Brain microvascular endothelial cell (primary cell): ENCODE measurements around the gene TMEM236.

ENCODE experiments used
- DNase-seq: peaks from one replicate; pipeline ENCODE4 v3.0.0-alpha.2; 2020
- H3K27ac ChIP-seq: fragments of 250-450 bp; sonication (Bioruptor Pico); 2 replicates; pipeline ENCODE4 v1.5.1; 2020; ENCODE audit warnings: mild to moderate bottlenecking, moderate library complexity
- H3K27me3 ChIP-seq: fragments of 250-450 bp; sonication (Bioruptor Pico); replicated peaks from 2 replicates; pipeline ENCODE4 v1.5.1; 2020; ENCODE audit warnings: mild to moderate bottlenecking
- H3K36me3 ChIP-seq: fragments of 250-450 bp; sonication (Bioruptor Pico); replicated peaks from 2 replicates; pipeline ENCODE4 v1.5.1; 2020; ENCODE audit warnings: mild to moderate bottlenecking
- H3K4me3 ChIP-seq: 2 replicates; pipeline ENCODE4 v1.5.1; 2011; ENCODE audit warnings: low read depth, mild to moderate bottlenecking, control low read depth, low read length, moderate library complexity
- in situ Hi-C: cut with HindIII; loops from 2 replicates; pipeline ENCODE4 v1.10.0; 2017; ENCODE audit warnings: low sequenced_read_pairs, low pct_ligation_motif_present
- TF ChIP-seq, protein P1 (sequence below): IDR thresholded peaks from 2 replicates; pipeline ENCODE4 v1.5.1; 2011; ENCODE audit warnings: low read depth, mild to moderate bottlenecking, moderate library complexity, low read length, control low read depth, inconsistent platforms; ENCODE audit errors: missing control alignments

Gene TMEM236

DNA sequence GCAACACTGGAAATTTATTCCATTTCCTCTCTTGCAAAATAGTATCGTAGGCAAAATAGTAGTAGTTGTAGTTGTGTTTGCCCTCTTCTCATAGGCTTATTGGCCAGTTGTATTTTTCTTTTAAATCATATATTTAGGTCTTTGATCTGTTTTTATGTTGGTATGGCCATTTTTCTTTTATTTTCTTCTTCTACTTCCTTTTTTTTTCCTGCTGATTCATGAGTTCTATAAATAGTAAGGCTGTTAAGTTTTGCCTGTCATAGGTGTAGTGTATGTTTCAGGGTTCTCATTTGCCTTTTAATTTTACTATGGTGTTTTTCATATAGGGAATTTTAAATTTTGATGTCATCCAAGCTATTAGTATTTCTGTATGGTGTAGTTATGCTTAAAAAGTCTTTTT, 31.8 kb downstream of the TMEM236 start:
- TF ChIP-seq, protein P1, sequence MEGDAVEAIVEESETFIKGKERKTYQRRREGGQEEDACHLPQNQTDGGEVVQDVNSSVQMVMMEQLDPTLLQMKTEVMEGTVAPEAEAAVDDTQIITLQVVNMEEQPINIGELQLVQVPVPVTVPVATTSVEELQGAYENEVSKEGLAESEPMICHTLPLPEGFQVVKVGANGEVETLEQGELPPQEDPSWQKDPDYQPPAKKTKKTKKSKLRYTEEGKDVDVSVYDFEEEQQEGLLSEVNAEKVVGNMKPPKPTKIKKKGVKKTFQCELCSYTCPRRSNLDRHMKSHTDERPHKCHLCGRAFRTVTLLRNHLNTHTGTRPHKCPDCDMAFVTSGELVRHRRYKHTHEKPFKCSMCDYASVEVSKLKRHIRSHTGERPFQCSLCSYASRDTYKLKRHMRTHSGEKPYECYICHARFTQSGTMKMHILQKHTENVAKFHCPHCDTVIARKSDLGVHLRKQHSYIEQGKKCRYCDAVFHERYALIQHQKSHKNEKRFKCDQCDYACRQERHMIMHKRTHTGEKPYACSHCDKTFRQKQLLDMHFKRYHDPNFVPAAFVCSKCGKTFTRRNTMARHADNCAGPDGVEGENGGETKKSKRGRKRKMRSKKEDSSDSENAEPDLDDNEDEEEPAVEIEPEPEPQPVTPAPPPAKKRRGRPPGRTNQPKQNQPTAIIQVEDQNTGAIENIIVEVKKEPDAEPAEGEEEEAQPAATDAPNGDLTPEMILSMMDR, result no peak
- in situ Hi-C loops, result no loop called here
- H3K4me3 ChIP-seq, result no peak overlapping the region
- H3K27me3 ChIP-seq, result no peaks in the 10 kb centered on the region
- no peaks in the 10 kb centered on the region for H3K36me3 ChIP-seq
- no peak overlapping the region for H3K27ac ChIP-seq
- no peak for DNase-seq

DNA sequence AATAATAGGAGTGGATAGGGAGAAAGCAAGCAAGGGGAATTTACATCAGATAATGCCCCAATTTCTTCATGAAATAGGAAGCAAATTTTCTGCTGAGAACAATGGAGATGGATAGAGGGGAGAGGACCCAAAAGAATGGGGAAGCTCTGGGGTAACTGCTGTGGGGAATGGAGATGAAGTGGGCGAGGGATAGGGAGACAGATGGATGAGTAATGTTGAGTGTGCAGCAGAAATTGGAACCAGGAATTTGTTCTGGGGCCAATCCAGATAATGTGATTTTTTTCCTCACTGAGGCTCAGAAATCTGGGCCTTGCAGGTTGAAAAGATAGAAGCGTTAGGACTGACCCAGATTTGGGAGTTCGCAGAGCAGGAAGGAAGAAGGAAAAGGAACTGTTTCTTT, 32.7 kb downstream of the TMEM236 start:
- no peaks in the 10 kb centered on the region for H3K36me3 ChIP-seq
- H3K27me3 ChIP-seq, result no peaks in the 10 kb centered on the region
- peak overlapping the region; percentile 3 for H3K27ac ChIP-seq
- peak; percentile 47 for DNase-seq
- in situ Hi-C loops, result no loop called here
- TF ChIP-seq, protein P1, result no peak
- no peak overlapping the region for H3K4me3 ChIP-seq

DNA sequence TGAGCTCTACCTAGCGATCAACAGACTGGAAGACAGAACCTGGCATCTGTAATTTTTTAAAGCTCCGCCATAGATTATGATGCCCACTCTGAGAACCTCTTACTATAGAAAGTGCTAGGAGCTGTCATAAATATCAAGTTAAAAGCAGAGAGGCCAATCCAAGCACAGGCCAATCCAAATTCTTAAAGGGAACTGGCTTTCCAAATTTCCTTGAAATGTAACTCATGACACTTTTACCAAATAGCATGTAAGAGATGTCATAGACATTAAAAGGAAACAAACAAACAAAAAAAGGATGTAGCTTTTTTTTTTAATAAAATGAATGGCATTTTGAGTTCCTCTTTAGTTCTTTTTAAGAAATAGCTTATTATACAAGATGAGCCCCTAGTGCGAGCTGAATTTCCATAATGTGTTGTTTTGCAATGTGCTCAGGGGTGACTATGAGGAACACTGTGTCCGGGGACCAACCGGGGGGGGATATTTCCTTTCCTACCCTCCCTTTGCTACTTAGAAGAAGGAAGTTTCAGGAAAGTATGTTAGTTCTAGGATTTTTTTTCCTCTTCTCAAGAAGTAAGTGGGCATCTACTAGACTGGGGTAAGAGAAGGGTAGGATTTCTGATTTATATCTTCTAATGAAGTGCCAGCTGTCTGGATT, 33.4 kb downstream of the TMEM236 start:
- Histone ChIP-seq H3K36me3 (no peaks in the 10 kb centered on the region), H3K27ac (no peak overlapping the region), H3K4me3 (no peak overlapping the region), H3K27me3 (no peaks in the 10 kb centered on the region)
- in situ Hi-C loops, result no loop called here
- DNase-seq, result no peak
- TF ChIP-seq, protein P1, result no peak

DNA sequence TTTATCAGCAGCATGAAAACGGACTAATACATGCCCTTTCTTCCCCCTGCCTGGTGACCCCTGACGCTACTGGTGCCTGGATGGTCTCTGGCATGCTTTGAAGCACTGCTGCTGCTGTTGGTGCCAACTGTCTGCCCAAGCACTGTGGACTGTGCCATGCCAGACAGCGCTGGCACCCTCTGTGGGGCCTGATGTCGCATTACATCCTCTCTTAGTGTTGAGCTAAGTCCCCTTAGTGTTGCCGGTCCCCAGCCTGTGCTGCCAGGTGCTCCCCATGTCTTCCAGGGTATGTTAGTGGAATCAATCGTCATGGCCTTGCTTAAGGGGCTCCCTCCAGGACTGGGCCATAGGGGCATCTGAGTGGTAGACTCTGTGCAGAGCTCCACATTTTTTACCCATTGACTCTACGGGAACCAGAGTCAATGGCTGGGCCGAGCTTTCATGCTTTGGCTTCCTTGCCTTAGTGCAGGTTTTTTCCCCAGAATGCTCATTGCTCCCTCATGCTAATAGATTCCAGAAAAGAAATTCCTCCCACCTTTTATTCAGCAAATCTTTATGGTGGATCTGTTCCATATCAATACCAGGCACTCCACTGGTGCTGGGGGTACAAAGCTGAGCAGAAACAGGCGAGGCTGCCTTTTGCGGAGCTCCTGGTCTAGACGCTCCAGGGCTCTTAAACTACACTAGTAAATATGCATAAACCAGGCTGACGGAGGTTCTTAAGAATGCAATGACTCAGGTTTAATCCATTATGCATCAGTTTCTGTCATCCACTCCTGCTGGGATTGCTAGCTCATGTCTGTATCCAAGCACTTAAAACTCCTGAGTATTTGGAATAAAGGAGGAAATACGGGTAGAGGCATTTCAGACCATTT, 35.3 kb downstream of the TMEM236 start:
- TF ChIP-seq, protein P1, result no peak
- peak overlapping the region; percentile 13 for H3K27ac ChIP-seq
- no peaks in the 10 kb centered on the region for H3K27me3 ChIP-seq
- no peak overlapping the region for H3K4me3 ChIP-seq
- no peaks in the 10 kb centered on the region for H3K36me3 ChIP-seq
- DNase-seq, result peak; percentile 93
- in situ Hi-C loops, result no loop called here

DNA sequence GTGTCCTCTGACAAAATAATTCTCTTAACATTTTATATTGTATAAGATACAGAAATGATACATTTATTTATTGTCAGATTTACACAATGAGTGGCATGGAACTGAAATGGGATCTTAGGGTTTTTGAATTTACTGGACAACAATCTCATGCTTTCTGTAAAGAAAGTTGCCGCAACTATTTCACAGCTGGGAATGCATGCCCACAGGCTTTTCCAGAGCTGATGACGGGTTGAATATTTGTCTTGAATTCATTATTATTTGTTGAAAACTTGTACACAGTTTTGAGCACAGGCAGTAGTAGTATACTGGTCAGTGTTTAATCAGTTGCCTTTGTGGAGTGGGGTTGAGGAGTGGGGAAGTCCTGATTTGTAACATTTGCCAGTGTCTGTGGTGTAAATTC, 36.6 kb downstream of the TMEM236 start:
- no peaks in the 10 kb centered on the region for H3K36me3 ChIP-seq
- TF ChIP-seq, protein P1, result no peak
- no peak for DNase-seq
- H3K27ac ChIP-seq, result no peak overlapping the region
- H3K4me3 ChIP-seq, result no peak overlapping the region
- in situ Hi-C loops, result no loop called here
- no peaks in the 10 kb centered on the region for H3K27me3 ChIP-seq
